H9 (cell line): ENCODE data around the gene OPTC. TPM values are rescaled to one million over a fixed set of nuclear protein-coding genes. Genes with fewer than 3 reads are reported as not detected.

Source experiments
- DNase-seq: peaks from one replicate; pipeline ENCODE4 v3.0.0-alpha.2; 2017
- H2AFZ ChIP-seq: one replicate; pipeline ENCODE4 v1.6.1; 2013; ENCODE audit warnings: mild to moderate bottlenecking, low read length, control low read depth, moderate library complexity
- H2AK5ac ChIP-seq: 2 replicates; pipeline ENCODE4 v1.6.1; 2013; ENCODE audit warnings: low read length, control low read depth, mixed read lengths; ENCODE audit not compliant: insufficient read length
- H2BK120ac ChIP-seq: one replicate; pipeline ENCODE4 v1.6.1; 2013; ENCODE audit warnings: low read depth, mild to moderate bottlenecking, low read length, control low read depth, inconsistent platforms; ENCODE audit not compliant: poor library complexity, severe bottlenecking
- H2BK12ac ChIP-seq: 2 replicates; pipeline ENCODE4 v1.6.1; 2013; ENCODE audit warnings: low read length, control low read depth, mixed read lengths, low read depth; ENCODE audit not compliant: insufficient read length
- H2BK15ac ChIP-seq: 2 replicates; pipeline ENCODE4 v1.6.1; 2013; ENCODE audit warnings: low read depth, low read length, control low read depth
- H2BK20ac ChIP-seq: one replicate; pipeline ENCODE4 v1.6.1; 2013; ENCODE audit warnings: low read depth, mild to moderate bottlenecking, low read length, control low read depth, inconsistent platforms; ENCODE audit not compliant: poor library complexity, severe bottlenecking
- H2BK5ac ChIP-seq: 2 replicates; pipeline ENCODE4 v1.6.1; 2013; ENCODE audit warnings: low read length, control low read depth, mixed read lengths; ENCODE audit not compliant: insufficient read length
- H3K14ac ChIP-seq: 2 replicates; pipeline ENCODE4 v1.6.1; 2013; ENCODE audit warnings: low read length, control low read depth; ENCODE audit not compliant: insufficient read depth
- H3K18ac ChIP-seq: 2 replicates; pipeline ENCODE4 v1.6.1; 2013; ENCODE audit warnings: low read depth, mild to moderate bottlenecking, mixed read lengths, low read length, control low read depth; ENCODE audit not compliant: insufficient read length
- H3K23ac ChIP-seq: 2 replicates; pipeline ENCODE4 v1.6.1; 2013; ENCODE audit warnings: low read length, control low read depth, mixed read lengths, low read depth; ENCODE audit not compliant: insufficient read length
- H3K23me2 ChIP-seq: 2 replicates; pipeline ENCODE4 v1.6.1; 2013; ENCODE audit warnings: low read depth, mild to moderate bottlenecking, mixed read lengths, low read length, control low read depth; ENCODE audit not compliant: insufficient read length, poor library complexity, severe bottlenecking
- H3K27ac ChIP-seq: 2 replicates; pipeline ENCODE4 v1.5.1; 2013; ENCODE audit warnings: low read length, control low read depth, mixed read lengths, low read depth; ENCODE audit not compliant: insufficient read length
- H3K27me3 ChIP-seq: 2 replicates; pipeline ENCODE4 v1.6.1; 2013; ENCODE audit warnings: low read length, control low read depth, inconsistent platforms; ENCODE audit not compliant: insufficient read depth
- H3K4ac ChIP-seq: 2 replicates; pipeline ENCODE4 v1.6.1; 2013; ENCODE audit warnings: low read depth, mild to moderate bottlenecking, control low read depth, inconsistent platforms, low read length, moderate library complexity
- H3K4me1 ChIP-seq: 2 replicates; pipeline ENCODE4 v1.6.1; 2013; ENCODE audit warnings: low read length, control low read depth, inconsistent platforms; ENCODE audit not compliant: insufficient read depth
- H3K4me2 ChIP-seq: 2 replicates; pipeline ENCODE4 v1.6.1; 2013; ENCODE audit warnings: low read length, control low read depth, mixed read lengths; ENCODE audit not compliant: insufficient read length, insufficient read depth
- H3K56ac ChIP-seq: 2 replicates; pipeline ENCODE4 v1.6.1; 2013; ENCODE audit warnings: low read depth, mild to moderate bottlenecking, mixed read lengths, low read length, control low read depth; ENCODE audit not compliant: insufficient read length
- H3K79me1 ChIP-seq: 2 replicates; pipeline ENCODE4 v1.6.1; 2013; ENCODE audit warnings: low read depth, mild to moderate bottlenecking, moderate library complexity, low read length, control low read depth, inconsistent platforms; ENCODE audit not compliant: insufficient read depth, poor library complexity, severe bottlenecking
- H3K79me2 ChIP-seq: 2 replicates; pipeline ENCODE4 v1.6.1; 2013; ENCODE audit warnings: low read length, control low read depth, inconsistent platforms; ENCODE audit not compliant: insufficient read depth
- H3K9ac ChIP-seq: 2 replicates; pipeline ENCODE4 v1.6.1; 2013; ENCODE audit warnings: low read length, control low read depth, mixed read lengths; ENCODE audit not compliant: insufficient read length; ENCODE audit errors: extremely low read depth
- H3K9me3 ChIP-seq: one replicate; pipeline ENCODE4 v1.6.1; 2013; ENCODE audit warnings: low read depth, low read length, inconsistent platforms; ENCODE audit not compliant: control insufficient read depth
- H3T11ph ChIP-seq: one replicate; pipeline ENCODE4 v1.6.1; 2013; ENCODE audit warnings: mild to moderate bottlenecking, low read length, control low read depth, inconsistent platforms
- H4K20me1 ChIP-seq: one replicate; pipeline ENCODE4 v1.6.1; 2013; ENCODE audit not compliant: control insufficient read depth, insufficient read length, insufficient read depth
- H4K5ac ChIP-seq: 2 replicates; pipeline ENCODE4 v1.6.1; 2013; ENCODE audit warnings: low read depth, mild to moderate bottlenecking, mixed read lengths, low read length, control low read depth; ENCODE audit not compliant: insufficient read length
- H4K8ac ChIP-seq: replicated peaks from 2 replicates; pipeline ENCODE4 v1.6.1; 2013; ENCODE audit warnings: low read length, control low read depth, mixed read lengths, low read depth; ENCODE audit not compliant: insufficient read length
- H4K91ac ChIP-seq: 2 replicates; pipeline ENCODE4 v1.6.1; 2013; ENCODE audit warnings: low read depth, mild to moderate bottlenecking, moderate library complexity, mixed read lengths, low read length, control low read depth; ENCODE audit not compliant: insufficient read length
- H3K27ac Mint-ChIP-seq, 3 experiments: 2 replicates in 2 of 3; 3 replicates in 1 of 3; pipeline ENCODE4 v1.8.0; 2020 to 2021; ENCODE audit warnings: mixed read lengths in 3 of 3, mild to moderate bottlenecking in 1 of 3, moderate library complexity in 1 of 3
- H3K27me3 Mint-ChIP-seq: 2 replicates; pipeline ENCODE4 v1.8.0; 2021; ENCODE audit warnings: low read depth, mild to moderate bottlenecking, moderate library complexity, mixed read lengths
- H3K36me3 Mint-ChIP-seq, 3 experiments: 2 replicates in 2 of 3; 3 replicates in 1 of 3; pipeline ENCODE4 v1.8.0; 2020 to 2021; ENCODE audit warnings: low read depth in 3 of 3, mixed read lengths in 3 of 3; ENCODE audit not compliant: insufficient read depth in 1 of 3
- H3K4me1 Mint-ChIP-seq, 2 experiments: 2 replicates each; pipeline ENCODE4 v1.8.0; 2020; ENCODE audit warnings: mixed read lengths in 2 of 2
- H3K4me3 Mint-ChIP-seq, 2 experiments: 2 replicates in 1 of 2; 3 replicates in 1 of 2; pipeline ENCODE4 v1.8.0; 2020 to 2021; ENCODE audit warnings: mild to moderate bottlenecking in 2 of 2, mixed read lengths in 2 of 2, moderate library complexity in 1 of 2
- H3K9me3 Mint-ChIP-seq, 2 experiments: 2 replicates in 1 of 2; 3 replicates in 1 of 2; pipeline ENCODE4 v1.8.0; 2020; ENCODE audit warnings: mild to moderate bottlenecking in 2 of 2, mixed read lengths in 2 of 2, moderate library complexity in 1 of 2
- CTCF ChIP-seq: fragments of 200-600 bp; sonication (generic); conservative IDR thresholded peaks from 3 replicates; pipeline ENCODE4 v1.8.0; 2021; ENCODE audit warnings: antibody characterized with exemption, mild to moderate bottlenecking
- WGBS: extraction: QIAGEN DNeasy Blood & Tissue Kit; methylation state at CpG from one replicate; pipeline ENCODE4 v1.1.7; 2013; ENCODE audit warnings: missing lambda C conversion rate, low lambda C conversion rate, mixed read lengths; ENCODE audit not compliant: insufficient read length; ENCODE audit errors: extremely low coverage; 5-methylcytosine and 5-hydroxymethylcytosine counted together
- total RNA-seq: library from RNA; stranded (reverse); gene quantifications from 2 replicates; pipeline ENCODE4 v1.2.1, GENCODE V29; 2021

The OPTC gene
- total RNA-seq, 1 experiment from 2014 or later, result 1.1 TPM

DNA sequence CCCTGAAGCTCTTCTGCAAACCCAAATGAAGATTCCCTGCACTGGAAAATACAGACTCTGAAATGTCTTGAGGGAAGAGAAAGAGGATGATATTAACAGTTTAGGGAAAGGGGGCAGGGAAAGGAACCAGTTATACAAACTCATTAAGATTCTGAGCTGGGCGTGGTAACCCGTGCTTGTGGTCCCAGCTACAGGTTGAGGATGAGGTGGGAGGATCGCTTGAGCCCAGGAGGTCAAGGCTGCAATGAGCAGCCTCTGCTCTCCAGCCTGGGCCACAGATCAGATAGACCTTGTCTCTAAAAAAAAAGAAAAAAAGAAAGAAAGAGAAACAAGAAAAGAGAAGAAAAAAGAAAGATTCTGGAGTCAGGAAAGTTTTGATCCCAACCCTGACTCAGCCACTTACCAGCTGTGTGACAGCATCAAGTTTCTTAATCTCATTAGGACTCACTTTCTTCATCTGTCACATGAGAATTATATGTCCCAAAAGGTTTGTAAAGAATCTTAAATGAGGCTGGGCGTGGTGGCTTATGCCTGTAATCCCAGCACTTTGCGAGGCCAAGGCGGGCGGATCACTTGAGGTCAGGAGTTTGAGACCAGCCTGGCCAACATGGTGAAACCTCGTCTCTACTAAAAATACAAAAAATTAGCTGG is 53.9 kb downstream of the OPTC start:
- H3K27me3 ChIP-seq, result no peaks in the 10 kb centered on the region
- Mint-ChIP-seq H3K36me3 (no peaks in the 10 kb centered on the region), H3K27me3 (peaks cover 2% of the 10 kb centered on the region; the same call in 1 of the 2 replicates), H3K9me3 (no peaks in the 10 kb centered on the region), H3K27ac (peak overlapping the region in 2 of 3 experiments; percentile 54 to 88; a peak in 3 of 7 replicates), H3K4me1 (peaks cover 43 to 49% of the 10 kb centered on the region in 2 experiments), H3K4me3 (peak overlapping the region in 1 of 2 experiments; percentile 44; a peak in 2 of 5 replicates)
- TF ChIP-seq CTCF, result no peak
- H2AK5ac ChIP-seq, result no peak overlapping the region
- H3K79me1 ChIP-seq, result no peaks in the 10 kb centered on the region
- no peak overlapping the region for H2BK120ac ChIP-seq
- no peak overlapping the region for H2BK20ac ChIP-seq
- H3K18ac ChIP-seq, result no peak overlapping the region
- no peak for DNase-seq
- no peaks in the 10 kb centered on the region for H4K20me1 ChIP-seq
- peaks cover 7% of the 10 kb centered on the region for H3K4me1 ChIP-seq
- no peak overlapping the region for H3K4ac ChIP-seq
- no peak overlapping the region for H3K56ac ChIP-seq
- no CpG with 5 or more reads among the region's 8 CpGs for WGBS
- no peak overlapping the region for H2AFZ ChIP-seq
- H3T11ph ChIP-seq, result no peak overlapping the region
- H2BK12ac ChIP-seq, result no peak overlapping the region
- H3K14ac ChIP-seq, result no peak overlapping the region
- H2BK5ac ChIP-seq, result no peak overlapping the region
- no peak overlapping the region for H4K91ac ChIP-seq
- H3K79me2 ChIP-seq, result no peaks in the 10 kb centered on the region
- no peaks in the 10 kb centered on the region for H3K23me2 ChIP-seq
- H4K8ac ChIP-seq, result no peak overlapping the region
- H3K4me2 ChIP-seq, result no peak overlapping the region
- H3K9ac ChIP-seq, result no peak overlapping the region
- H2BK15ac ChIP-seq, result no peak overlapping the region
- no peak overlapping the region for H3K23ac ChIP-seq
- no peak overlapping the region for H3K27ac ChIP-seq
- no peaks in the 10 kb centered on the region for H3K9me3 ChIP-seq
- H4K5ac ChIP-seq, result no peak overlapping the region
